ENCODE data around the gene RABL2B. TPM values are rescaled to one million over a fixed set of nuclear protein-coding genes. Genes with fewer than 3 reads are reported as not detected.

Gene RABL2B
- total RNA-seq, 1 experiment from 2014 or later: 36.7 TPM

DNA sequence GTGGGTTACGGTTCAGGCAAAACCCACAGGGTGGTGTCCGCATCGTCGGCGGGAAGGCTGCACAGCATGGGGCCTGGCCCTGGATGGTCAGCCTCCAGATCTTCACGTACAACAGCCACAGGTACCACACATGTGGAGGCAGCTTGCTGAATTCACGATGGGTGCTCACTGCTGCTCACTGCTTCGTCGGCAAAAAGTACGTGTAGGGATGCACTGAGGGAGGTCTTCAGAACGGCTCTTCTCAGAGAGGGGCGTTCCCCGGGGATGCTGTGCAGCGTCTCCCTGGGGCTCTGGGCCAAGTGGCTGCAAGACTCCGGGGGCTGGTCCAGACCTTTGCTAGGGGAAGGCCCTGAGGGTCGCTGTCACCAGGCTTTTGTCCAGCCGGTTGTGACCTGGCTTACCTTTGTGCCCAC lies 44.2 kb downstream of the RABL2B start:
- ChIA-PET RAD21 (ENCODE audit: low non-redundant PET in 1 of 2, low total read pairs in 2 of 2, uncharacterized antibody in 2 of 2, unreplicated experiment in 2 of 2) (no interaction called here), POLR2A (no interaction called here), CTCF (no interaction called here)
- Histone ChIP-seq H3K4me3 (replicated peaks in 1 of 2; ENCODE audit: low read depth in 1 of 2, low read length in 2 of 2) (no peak overlapping the region), H3K9me2 (ENCODE audit: insufficient read depth) (no peaks in the 10 kb centered on the region), H4K20me1 (ENCODE audit: insufficient read depth) (no peaks in the 10 kb centered on the region), H3K4me1 (ENCODE audit: control insufficient read depth in 1 of 2, insufficient read depth in 2 of 2, low read length in 2 of 2) (no peaks in the 10 kb centered on the region), H3K9me3 (ENCODE audit: control insufficient read depth in 1 of 2, insufficient read depth in 1 of 2, low read depth in 1 of 2, low read length in 2 of 2) (no peaks in the 10 kb centered on the region), H2AFZ (ENCODE audit: low read depth, low read length, poor library complexity, severe bottlenecking) (no peak overlapping the region), H3K9ac (ENCODE audit: low read length) (no peak overlapping the region), H3K4me2 (ENCODE audit: low read length) (no peak overlapping the region), H3K27me3 (ENCODE audit: insufficient read depth, low read length) (no peaks in the 10 kb centered on the region), H3K36me3 (ENCODE audit: control insufficient read depth in 1 of 2, insufficient read depth in 2 of 2, low read length in 2 of 2) (no peaks in the 10 kb centered on the region), H3K79me2 (ENCODE audit: insufficient read depth, low read length) (no peaks in the 10 kb centered on the region), H3K27ac (ENCODE audit: low read depth, low read length) (no peak overlapping the region)
- intact Hi-C loops (cut with micrococcal nuclease): no loop called here
- no peak for TF ChIP-seq CEBPB (IDR thresholded peaks at IDR 0.05; ENCODE audit: low read depth)
- no peak for TF ChIP-seq CBX3 (IDR thresholded peaks at IDR 0.05; ENCODE audit: low read depth)
- TF ChIP-seq ZNF274 (IDR thresholded peaks at IDR 0.05; ENCODE audit: low read depth, low read length): no peak
- TF ChIP-seq POLR2A (IDR thresholded peaks at IDR 0.05; ENCODE audit: borderline replicate concordance, extremely low read depth, insufficient read depth, insufficient read length): no peak
- no peak for TF ChIP-seq ELF1 (IDR thresholded peaks at IDR 0.05; ENCODE audit: borderline replicate concordance, low read depth)
- no peak for TF ChIP-seq SIN3A (IDR thresholded peaks at IDR 0.05; ENCODE audit: low read depth)
- TF ChIP-seq, protein P1, sequence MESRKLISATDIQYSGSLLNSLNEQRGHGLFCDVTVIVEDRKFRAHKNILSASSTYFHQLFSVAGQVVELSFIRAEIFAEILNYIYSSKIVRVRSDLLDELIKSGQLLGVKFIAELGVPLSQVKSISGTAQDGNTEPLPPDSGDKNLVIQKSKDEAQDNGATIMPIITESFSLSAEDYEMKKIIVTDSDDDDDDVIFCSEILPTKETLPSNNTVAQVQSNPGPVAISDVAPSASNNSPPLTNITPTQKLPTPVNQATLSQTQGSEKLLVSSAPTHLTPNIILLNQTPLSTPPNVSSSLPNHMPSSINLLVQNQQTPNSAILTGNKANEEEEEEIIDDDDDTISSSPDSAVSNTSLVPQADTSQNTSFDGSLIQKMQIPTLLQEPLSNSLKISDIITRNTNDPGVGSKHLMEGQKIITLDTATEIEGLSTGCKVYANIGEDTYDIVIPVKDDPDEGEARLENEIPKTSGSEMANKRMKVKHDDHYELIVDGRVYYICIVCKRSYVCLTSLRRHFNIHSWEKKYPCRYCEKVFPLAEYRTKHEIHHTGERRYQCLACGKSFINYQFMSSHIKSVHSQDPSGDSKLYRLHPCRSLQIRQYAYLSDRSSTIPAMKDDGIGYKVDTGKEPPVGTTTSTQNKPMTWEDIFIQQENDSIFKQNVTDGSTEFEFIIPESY (IDR thresholded peaks at IDR 0.05; ENCODE audit: extremely low read depth, insufficient replicate concordance, low read length): no peak
- TF ChIP-seq EGR1 (IDR thresholded peaks at IDR 0.05; ENCODE audit: low read depth): no peak
- TF ChIP-seq SP1 (IDR thresholded peaks at IDR 0.05; ENCODE audit: low read depth): no peak
- no peak for TF ChIP-seq JUND (IDR thresholded peaks at IDR 0.05)
- no peak for TF ChIP-seq REST (IDR thresholded peaks at IDR 0.05; ENCODE audit: low read depth)
- TF ChIP-seq EZH2 (IDR thresholded peaks at IDR 0.05): no peak
- TF ChIP-seq EZH2phosphoT487 (IDR thresholded peaks at IDR 0.05; ENCODE audit: borderline replicate concordance): no peak
- TF ChIP-seq CTCF (IDR thresholded peaks at IDR 0.05 in 2 of 3, conservative IDR thresholded peaks at IDR 0.05 in 1 of 3; ENCODE audit: borderline replicate concordance in 1 of 3, insufficient read depth in 1 of 3, low read depth in 2 of 3, low read length in 2 of 3): no peak
- TF ChIP-seq SRF (IDR thresholded peaks at IDR 0.05; ENCODE audit: low read depth): no peak
- TF ChIP-seq YY1 (IDR thresholded peaks at IDR 0.05; ENCODE audit: extremely low read depth, insufficient replicate concordance, low read depth, low read length): no peak
- TF ChIP-seq, protein P2, sequence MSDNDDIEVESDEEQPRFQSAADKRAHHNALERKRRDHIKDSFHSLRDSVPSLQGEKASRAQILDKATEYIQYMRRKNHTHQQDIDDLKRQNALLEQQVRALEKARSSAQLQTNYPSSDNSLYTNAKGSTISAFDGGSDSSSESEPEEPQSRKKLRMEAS (IDR thresholded peaks at IDR 0.05): no peak
- no TSS peak for BruUV-seq (replicated peaks)
- ATAC-seq (no peak), DNase-seq (ENCODE audit: low read depth, low spot score) (no peak)
